ENCODE results near the gene DENND2A.
"Not testable (repeated sequence)": the region's sequence is repeated elsewhere in the genome, so short reads cannot be mapped to it uniquely, and the experiment has no call there.

Gene DENND2A

DNA sequence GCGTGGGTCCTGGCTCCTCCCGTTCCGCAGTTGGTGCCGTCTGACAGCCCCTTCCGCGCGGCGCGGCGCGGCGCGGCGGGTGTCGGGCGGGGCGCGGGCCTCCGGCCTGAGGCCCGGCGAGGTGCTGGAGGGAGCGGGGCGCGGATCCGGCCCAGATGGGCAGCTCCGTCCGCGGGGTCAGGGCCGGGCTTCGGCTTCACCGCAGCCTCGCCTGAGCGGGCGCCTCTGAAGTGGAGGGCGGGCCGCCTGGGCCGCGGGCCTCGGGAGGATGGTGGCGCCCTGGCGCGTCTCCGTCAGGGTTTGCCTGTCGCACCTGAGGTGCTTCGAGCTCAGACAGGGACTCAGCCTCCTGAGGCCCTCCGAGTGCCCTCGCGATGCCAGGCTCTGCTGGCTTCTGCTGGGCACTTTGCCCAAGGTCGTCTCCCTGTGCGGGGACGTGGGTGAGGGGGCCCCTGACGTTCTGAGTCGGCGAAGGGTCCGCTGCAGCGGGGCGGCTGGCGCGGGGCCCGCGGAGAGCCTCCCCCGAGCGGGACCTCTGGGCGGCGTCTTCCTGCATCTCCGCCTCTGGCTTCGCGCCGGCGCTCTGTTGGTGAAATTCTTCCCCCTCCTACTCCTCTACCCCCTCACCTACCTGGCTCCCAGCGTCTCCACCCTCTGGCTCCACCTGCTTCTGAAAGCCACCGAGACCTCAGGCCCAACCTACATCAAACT is 32.6 kb upstream of the DENND2A start:
- peak in 1 of 2 donors; percentile 14 for DNase-seq

DNA sequence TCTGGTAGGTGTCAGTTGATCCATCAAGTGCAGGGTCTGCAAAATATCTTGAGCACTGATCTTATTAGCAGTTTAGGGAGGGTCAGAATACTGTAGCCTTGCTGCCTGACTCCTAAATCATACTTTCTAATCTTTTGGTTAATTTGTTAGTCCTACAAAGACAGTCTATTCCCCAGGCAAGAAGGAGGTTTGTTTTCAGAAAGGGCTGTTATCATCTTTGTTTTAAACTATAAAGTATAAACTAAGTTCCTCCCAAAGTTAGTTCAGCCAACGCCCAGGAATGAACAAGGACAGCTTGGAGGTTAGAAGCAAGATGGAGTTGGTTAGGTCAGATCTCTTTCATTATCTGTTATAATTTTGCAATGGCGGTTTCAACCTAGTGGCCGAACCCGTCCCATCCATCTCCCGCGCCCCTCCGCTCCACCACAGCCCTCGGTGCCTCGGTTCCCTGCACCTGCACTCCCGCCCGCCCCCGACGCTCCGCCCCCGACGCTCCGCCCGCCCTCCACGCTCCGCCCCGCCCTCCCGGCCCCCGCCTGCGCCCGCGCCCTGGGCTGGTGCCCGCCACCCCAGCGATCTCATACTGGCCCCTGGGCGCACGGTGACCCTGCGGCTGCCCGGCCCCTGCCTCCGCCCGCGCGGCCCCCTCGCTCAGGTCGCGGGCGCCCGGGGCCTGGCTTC is 31.9 kb upstream of the DENND2A start, which contains the start of gene ADCK2:
Gene ADCK2 (plus strand): TSS at position 564 of the 681 bp plus-strand sequence. CDS start 386 bp downstream, outside the sequence.
- DNase-seq: peak; percentile 30 to 65

DNA sequence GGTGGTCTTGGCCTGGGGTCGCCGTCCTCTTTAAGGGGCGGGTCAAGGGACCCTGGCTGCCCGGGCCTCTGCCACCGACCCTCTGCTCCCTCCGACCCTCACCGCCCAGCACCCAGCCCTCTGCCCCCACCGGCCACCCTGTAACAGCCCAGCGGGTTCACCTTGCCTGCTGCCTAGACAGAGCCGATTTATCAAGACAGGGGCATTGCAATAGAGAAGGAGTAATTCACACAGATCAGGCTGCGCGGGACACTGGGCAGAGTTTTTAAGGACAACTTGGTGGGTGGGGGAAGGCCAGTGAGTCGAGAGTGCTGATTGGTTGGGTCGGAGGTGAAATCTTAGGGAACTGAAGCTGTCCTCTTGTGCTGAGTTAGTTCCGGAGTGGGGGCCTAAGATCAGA is 31.4 kb upstream of the DENND2A start:
- peak; percentile 18 to 68 for DNase-seq

DNA sequence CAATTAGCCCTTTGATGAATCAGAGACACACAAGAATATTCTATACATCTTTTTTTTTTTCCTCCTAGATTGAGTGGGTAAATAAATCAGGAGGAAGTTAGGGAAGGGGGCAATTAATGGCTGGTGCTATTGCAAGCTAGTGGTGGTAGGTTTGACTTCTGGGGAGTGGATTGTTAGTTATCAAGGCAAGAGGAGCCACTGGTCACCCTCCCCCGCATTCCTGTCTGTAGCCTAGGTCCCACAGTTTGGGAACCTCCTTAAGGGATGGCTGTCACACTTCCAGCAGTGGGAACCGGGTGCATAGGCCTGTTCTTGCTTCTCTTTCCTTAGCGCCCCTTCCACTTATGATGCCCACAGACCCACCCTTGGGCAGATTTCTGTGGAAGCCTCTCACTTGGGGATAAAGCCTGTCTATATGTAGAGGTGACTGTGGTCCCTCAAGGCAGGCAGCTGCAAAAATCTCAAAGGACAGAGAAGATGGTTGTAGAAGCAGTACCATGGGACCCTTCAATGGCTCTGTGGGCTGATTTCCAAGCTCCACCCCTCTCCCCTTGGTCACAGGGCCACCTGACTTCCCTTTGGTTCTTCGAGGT is 29.8 kb upstream of the DENND2A start:
- no peak for DNase-seq

DNA sequence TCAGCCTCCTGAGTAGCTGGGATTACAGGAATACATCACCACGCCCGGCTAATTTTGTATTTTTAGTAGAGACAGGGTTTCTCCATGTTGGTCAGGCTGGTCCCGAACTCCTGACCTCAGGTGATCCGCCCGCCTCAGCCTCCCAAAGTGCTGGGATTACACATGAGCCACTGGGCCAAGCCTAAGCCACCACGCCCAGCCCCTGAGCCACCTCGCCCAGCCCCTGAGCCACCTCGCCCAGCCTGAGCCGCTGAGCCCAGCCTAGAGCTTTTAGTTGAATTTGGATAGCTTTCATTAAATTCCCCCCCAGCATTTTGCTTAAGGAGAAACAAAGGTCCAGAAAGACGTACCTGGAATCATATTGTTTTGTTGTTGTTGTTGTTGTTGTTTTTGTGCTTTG is 29.2 kb upstream of the DENND2A start:
- not testable (repeated sequence) for DNase-seq

DNA sequence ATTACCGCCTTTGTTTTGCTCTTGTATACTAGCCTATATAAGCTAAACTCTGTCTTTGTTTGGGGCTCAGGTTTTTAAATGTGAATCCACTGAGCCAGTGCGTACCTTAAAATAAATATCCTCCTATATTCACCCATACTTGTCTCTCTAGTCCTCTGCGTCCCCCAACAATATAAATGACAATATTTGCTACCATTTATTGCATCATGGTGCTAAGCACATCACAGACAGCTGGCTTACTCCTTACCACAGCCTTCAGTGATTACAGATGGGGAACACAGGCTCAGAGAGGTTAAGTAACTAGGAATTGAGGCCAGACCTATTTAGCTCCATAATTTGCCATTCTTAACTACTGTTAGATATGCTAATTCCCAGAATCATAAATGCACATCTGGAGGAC is 28.7 kb upstream of the DENND2A start:
- no peak for DNase-seq

DNA sequence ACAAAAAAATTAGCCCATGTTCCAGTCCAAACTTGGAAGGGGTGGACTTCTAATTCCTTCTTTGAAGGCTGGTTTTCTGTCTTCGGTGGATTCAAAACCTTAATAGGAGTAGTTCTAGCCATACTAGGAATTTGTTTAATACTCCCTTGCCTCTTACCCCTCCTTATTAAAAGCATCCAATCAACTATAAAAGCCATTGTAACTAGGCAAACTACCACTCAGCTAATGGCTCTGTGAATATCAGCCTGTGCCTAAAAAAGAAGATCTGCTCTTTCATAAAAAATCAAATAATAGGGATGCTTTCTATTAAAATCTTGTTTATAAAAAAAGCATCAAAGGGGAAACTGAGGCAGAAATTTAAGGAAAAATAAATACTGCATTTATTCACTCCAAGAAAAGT is 28.0 kb upstream of the DENND2A start:
- no peak for DNase-seq

DNA sequence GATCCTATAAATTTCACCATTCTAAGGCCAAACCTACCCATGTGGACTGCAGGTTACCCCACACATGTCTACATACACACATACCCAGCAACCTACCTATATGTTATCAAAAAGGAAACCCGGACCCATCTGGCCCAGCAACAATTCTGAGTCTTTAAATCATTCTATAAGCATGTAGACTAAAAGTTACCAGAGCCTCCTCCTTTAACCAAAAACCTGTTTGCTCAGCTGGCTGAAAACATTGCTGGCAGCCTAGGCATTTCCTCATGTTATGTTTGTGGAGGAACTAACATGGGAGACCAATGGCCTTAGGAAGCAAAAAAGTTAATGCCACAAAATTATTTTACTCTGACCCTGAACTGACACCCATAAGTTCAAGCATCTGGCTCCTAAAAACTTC is 26.9 kb upstream of the DENND2A start:
- no peak for DNase-seq

DNA sequence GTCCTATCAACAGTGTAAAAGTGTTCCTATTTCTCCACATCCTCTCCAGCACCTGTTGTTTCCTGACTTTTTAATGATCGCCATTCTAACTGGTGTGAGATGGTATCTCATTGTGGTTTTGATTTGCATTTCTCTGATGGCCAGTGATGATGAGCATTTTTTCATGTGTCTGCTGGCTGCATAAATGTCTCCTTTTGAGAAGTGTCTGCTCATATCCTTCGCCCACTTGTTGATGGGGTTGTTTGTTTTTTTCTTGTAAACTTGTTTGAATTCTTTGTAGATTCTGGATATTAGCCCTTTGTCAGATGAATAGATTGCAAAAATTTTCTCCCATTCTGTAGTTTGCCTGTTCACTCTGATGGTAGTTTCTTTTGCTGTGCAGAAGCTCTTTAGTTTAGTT is 22.3 kb upstream of the DENND2A start:
- not testable (repeated sequence) for DNase-seq

DNA sequence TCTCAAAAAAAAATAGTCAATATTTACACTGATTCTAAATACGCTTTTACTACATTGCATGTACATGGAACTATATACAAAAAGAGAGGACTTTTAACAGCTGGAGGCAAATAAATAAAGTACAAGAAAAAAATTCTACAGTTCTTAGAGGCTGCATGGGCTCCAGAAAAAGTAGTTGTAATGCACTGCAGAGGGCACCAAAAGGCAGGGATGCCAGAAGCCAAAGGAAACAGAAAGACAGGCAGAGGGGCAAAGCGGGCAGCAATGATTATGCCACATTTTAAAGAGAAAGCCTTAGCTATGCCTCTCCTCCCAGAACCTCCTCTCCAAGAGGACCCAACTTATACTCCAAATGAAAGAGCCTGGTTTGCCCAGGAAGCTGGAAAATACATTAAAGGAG is 20.5 kb upstream of the DENND2A start:
- no peak for DNase-seq

DNA sequence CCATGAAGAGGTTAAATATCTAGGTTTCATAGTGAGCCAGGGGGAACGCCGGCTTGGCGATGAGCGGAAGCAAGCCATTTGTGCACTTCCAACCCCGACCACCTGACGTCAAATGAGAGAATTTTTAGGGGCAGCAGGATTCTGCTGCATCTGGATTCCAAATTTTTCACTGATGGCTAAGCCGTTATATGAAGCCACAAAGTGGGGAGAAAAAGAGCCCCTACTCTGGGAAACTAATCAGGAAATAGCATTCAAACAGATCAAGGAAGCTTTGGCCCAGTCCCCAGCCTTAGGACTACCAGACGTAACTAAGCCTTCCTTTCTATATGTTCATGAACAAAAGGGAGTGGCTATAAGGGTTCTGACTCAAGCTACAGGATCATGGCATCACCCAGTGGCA is 19.2 kb upstream of the DENND2A start:
- no peak for DNase-seq

DNA sequence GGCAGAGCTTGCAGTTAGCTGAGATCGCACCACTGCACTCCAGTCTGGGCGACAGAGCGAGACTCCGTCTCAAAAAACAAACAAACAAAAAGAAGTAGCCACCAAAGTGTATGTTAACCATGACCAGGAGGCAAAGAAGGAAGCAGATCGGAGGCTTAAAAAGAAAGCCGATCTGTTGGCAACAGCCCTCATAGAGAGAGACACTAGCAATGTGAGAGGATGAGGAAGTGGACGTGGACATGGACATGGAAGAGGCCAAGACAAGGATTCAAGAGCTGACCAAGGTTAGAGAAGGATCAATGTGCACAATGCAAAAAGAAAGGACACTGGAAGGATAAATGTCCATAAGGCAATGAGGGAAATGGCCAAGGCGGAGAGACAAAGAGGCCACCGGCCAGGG is 17.3 kb upstream of the DENND2A start:
- peak; percentile 43 to 46 for DNase-seq

DNA sequence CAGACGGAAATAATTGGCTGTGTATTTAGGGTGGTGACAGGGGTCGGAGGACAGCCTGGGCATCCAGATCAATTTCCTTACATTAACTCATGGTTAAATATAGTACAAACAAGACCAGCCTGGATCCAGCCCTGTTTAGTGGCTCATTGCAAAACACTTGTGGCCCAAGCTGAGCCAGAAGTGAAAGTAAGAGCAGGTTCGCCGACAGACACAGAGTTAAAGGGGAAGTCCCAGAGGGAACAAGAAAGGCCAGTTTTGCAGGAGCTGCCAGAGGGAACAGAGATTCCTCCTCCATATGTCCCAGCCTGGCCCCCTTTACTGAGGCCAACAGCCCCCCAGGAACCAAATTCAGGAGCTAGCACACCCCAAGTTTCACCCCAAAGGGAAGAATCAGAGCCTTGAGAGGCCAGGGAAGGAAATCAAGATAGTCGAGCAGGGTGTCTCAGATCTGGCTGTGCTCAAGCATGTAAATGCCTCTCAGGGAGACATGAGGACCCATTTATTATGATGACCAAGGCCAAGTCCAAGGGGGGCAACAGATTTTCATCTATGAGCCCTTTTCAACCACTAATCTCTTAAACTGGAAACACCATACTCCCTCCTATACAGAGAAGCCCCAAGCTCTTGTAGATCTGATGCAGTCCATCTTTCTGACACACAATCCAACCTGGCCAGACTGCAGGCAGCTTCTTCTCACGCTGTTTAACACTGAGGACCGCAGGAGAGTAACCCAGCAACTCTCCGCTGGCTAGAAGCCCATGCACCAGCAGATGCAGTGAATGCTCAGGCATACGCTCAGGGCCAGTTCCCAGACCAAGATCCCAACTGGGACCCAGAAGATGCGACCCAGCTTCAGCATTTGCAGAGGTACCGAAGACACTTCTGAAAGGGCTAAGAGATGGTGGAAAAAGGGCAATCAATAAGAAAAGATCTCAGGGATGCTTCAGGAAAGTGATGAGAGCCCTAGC is 16.2 kb upstream of the DENND2A start:
- DNase-seq: peak; percentile 90 to 92

DNA sequence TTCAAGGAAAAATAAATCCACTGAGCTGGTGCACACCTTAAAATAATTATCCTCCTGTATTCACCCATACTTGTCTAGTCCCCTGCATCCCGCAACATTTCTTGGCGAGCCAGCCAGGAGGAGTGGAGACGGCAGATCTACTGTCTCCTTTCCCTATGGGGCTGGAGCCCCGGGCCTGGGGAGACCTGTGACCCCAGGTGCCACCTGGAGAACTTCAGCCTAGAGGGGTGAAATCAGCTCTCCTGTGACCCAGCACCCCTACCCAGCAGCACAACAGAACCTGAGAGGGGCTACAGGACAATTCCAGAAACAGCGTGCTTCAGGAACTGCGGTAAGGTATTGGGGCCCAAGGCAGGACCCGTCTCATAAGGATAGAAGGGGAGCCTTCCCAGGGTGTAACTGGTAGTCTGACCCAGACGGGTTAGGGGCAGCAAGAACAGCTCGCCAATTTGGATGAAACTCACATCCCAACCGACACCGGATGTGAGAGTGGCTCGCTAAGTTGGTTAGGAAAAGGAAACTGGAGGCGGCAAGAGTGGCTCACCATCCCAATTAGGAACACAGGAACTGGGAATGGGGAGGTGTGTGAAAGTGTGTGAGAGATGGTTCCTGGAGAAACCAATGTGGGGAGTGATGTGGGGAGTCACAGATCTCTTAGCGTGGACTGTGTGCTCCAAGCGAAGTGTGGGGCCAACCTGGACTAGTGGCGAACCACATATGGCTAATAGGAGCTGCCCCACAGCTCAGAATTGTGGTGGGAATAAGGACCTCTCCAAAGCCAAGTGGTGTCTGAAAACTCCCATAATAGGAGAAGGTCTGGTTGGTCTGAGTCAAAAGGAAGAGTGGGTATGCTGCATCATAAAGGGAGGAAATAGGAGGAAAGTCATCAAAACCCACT is 15.1 kb upstream of the DENND2A start:
- no peak for DNase-seq

DNA sequence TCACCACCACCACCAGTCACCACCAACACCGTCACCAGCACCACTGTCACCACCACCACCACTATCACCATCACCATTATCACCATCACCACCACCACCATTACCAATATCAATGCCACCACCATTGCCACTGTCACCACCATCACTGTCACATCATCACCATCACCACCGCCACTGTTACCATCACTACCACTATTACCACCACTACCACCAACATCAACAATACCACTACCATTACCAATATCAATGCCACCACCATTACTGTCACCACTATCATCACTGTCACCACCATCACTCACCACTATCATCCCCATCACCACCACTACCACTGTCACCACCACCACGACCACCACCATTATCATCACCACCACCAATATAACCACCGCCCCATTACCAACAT is 14.0 kb upstream of the DENND2A start:
- DNase-seq: no peak

DNA sequence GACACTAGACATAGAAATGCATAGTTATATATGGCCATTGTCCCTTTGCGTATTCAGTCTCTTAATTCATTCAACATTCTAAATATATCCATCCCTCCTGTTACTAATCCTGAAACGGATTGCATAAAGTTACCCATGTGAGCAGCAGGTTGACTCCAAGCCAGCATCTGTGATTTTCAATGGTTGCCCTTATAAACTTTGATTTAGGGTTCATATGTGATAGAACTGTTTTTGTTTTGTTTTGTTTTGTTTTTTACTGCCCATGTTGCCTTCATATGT is 13.4 kb upstream of the DENND2A start:
- no peak for DNase-seq

DNA sequence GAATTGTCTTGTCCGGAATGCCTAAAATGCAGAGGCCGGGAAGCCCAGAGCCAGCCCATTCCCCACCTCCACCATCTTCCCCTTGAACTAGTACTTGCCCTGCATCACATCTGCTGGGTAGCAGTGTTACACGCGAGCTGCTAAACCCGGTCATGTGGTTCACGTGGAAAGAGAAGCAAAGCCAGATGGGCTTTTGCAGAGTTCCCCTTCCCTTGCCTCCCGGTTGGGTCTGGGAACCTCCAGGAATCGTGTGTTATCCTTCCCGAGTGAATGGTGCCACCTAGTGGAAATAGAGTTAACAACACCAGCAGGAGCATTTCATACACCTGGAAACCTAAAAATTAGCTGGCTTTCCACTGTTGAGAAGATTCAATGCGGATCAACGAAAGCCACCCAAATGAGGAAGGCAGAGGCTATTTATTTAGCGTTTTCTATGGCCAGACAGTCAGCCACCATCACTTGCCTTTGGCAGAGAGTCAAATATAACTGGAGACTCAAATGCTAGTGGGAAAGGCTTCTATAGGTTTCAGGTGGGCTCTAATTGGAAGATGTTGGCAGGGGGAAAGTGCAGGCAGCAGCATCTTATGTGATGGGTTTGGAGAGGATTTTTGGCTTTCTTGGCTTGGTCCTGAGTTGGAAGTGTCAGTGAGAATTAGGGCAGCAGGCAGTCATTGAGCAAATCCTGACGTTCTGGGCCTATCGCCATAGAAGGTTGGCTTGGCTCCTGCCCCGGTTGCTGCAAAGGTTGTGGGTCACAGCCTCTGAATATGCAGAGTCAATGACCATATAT is 12.9 kb upstream of the DENND2A start:
- DNase-seq: peak; percentile 45 to 72

DNA sequence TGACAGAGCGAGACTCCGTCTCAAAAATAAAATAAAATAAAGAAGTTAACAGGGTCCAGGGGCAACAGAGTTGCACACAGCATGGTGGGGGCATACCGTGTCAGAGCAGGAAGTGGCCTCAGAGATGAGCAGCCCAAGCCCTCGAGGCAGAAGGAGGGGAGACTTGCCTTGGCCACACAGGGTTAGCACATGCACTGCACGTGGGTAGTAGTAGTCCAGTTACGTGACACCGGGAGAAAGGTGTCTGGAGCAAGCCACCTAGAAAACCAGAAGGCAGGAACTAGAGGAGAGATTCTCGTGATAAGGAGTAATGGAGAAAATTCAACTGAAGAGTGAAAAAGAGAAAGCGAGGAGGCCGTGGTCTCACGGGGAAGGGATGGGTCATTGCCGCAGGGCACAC is 9.8 kb upstream of the DENND2A start:
- DNase-seq: no peak

DNA sequence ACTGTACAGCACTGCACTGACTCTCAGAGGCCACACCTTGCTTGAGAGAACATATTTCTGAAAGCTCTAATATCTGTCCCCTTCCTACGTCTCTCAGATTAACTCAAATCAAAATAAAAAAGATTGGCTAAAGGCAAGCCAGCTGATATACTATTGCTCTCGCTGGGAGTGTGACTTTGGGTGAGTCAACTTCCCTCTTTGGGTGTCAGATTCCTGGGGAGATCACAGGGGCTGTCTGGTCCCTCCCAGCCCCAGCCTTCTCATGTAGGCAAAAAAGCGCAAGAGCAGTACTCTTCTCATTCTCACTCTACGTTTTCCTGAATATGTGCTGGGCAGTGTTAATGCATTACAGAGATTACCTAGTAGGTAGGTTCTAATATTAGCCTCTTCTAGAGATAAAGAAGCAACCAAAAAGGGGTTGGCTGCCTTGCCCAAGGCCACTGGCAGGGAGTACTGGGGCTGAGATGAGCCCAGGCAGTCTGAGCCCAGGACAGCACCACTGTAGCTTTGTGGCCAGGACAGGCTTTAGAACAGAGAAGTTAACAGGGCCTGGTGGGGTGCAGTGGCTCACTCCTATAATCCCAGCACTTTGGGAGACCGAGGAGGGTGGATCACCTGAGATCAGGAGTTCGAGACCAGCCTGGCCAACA is 9.1 kb upstream of the DENND2A start:
- DNase-seq: peak; percentile 64 to 82

DNA sequence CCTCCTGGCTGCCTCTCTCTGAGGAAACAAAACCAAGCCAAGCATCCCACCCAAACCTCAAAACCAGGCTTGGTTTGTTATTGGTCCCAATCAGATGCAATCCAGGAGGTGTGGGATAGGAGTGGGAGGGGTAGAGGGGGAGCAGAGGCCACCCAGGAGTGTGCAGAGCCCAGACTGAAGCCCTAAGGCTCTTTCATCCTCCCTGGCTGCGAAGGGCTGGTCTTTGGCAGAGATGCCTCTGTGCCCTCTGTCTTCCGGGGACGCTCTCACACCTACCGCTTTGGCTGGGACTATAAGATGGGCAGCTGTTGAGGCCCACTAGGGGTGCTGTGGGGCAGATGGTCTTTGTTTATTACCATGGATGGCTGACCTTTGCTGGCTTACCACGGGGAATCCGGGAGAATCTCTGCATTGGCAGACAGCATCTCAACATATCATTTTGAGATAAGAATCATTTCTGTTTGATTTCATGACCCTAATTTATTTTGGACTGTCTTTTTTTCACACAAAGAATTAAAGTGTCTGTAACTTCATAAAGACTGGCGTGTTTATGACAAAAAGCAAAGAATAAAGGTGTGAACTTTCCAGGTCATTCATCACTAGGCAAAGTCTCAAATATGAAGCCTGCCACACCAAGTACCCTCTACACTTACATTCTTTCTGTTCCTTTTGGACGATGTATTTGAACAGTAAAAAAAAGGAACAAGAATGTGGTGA is 6.5 kb upstream of the DENND2A start:
- DNase-seq: peak; percentile 33 to 48

All from inflammatory macrophage (primary cell).